Activated T-cell treated with anti-CD3 and anti-CD28 coated beads, Interleukin-2, amount 50 U/mL, for 72 hours (primary cell): ENCODE data around the gene WNT2. TPM values are rescaled to one million over a fixed set of nuclear protein-coding genes. Genes with fewer than 3 reads are reported as not detected.
"Not testable (repeated sequence)": the region's sequence is repeated elsewhere in the genome, so short reads cannot be mapped to it uniquely, and the experiment has no call there.

Experiments
- ATAC-seq, 2 donors: fragments of 150-1000 bp; cut with Tn5 transposase; replicated peaks in 1 of 2; 2 replicates each; pipeline ENCODE4 v1.10.0; 2021; ENCODE audit warnings: moderate library complexity in 2 of 2, mild to moderate bottlenecking in 1 of 2
- DNase-seq, 2 donors: peaks; one replicate each; pipeline ENCODE4 v3.0.0; 2021 to 2022; ENCODE audit warnings: mixed read lengths in 1 of 2
- H3K27ac Mint-ChIP-seq: one replicate; pipeline ENCODE4 v1.8.0; 2022; ENCODE audit warnings: mild to moderate bottlenecking, moderate library complexity, mixed read lengths
- H3K27me3 Mint-ChIP-seq: one replicate; pipeline ENCODE4 v1.8.0; 2022; ENCODE audit warnings: low read depth, mixed read lengths
- H3K36me3 Mint-ChIP-seq, 2 donors: one replicate each; pipeline ENCODE4 v1.8.0; 2022; ENCODE audit warnings: mixed read lengths in 2 of 2, mild to moderate bottlenecking in 1 of 2; ENCODE audit not compliant: insufficient read depth in 2 of 2
- H3K4me1 Mint-ChIP-seq: one replicate; pipeline ENCODE4 v1.8.0; 2022; ENCODE audit warnings: low read depth, mixed read lengths
- H3K4me3 Mint-ChIP-seq, 2 donors: one replicate each; pipeline ENCODE4 v1.8.0; 2022; ENCODE audit warnings: mild to moderate bottlenecking in 2 of 2, mixed read lengths in 2 of 2, moderate library complexity in 2 of 2
- H3K9me3 Mint-ChIP-seq, 2 donors: one replicate each; pipeline ENCODE4 v1.8.0; 2022; ENCODE audit warnings: mixed read lengths in 2 of 2
- total RNA-seq, 2 donors: library from RNA; stranded (reverse); gene quantifications; one replicate each; pipeline ENCODE4 v1.2.3, GENCODE V29; 2022

WNT2 gene
- total RNA-seq, 2 donors from 2014 or later: not detected

GRCh38 chr7:117271566-117271965 is 51.3 kb downstream of the WNT2 start:
- DNase-seq: no peak
- Mint-ChIP-seq H3K9me3 (peaks cover 0 to 9% of the 10 kb centered on the region in 2 donors), H3K4me1 (peaks cover 9% of the 10 kb centered on the region), H3K36me3 (peaks cover 0 to 2% of the 10 kb centered on the region in 2 donors), H3K4me3 (no peak overlapping the region), H3K27me3 (peaks cover 39% of the 10 kb centered on the region), H3K27ac (no peak overlapping the region)
- ATAC-seq: no peak

DNA sequence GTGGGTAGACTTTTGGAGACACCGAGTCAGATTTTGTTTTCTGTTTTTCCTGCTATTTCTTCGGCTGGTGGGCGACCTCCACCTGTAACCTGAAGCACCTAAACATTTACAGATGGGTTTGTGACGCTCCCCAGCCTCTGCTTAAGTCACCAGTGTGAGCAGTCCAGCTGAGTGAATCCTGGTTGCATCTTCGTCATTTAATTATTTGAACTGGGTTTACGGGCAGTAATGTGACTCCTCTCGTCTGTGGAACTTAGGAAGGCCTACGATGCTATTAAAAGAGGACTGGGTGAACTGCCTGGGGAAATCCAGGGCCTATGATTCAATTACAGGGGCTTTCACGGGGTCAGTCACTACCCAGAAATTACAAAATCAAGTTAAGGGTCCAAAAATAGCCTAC is 52.5 kb downstream of the WNT2 start:
- Mint-ChIP-seq H3K4me3 (no peak overlapping the region), H3K27me3 (peaks cover 39% of the 10 kb centered on the region), H3K36me3 (peaks cover 0 to 2% of the 10 kb centered on the region in 2 donors), H3K27ac (no peak overlapping the region), H3K9me3 (peaks cover 0 to 9% of the 10 kb centered on the region in 2 donors), H3K4me1 (peaks cover 9% of the 10 kb centered on the region)
- DNase-seq (no peak), ATAC-seq (no peak)

DNA sequence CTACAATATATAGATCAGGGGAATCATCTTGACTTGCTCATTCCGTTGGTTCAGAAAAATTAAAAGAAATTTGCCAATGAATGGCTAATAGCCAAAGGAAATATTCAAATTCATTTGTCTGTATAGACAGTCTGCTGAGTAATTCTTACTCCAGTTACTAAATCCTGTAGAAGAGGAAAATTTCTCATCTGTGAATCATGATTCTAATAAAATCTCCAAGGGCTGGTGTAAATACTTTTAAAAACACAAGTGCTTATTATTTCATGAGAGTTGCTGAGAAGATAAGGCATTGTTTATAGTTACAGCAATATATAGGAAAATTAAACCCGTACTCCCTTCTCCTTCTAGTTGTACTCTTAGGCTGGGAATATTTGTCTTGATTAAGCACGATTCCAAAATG is 53.0 kb downstream of the WNT2 start:
- ATAC-seq (peak; percentile 3 to 27), DNase-seq (no peak)
- Mint-ChIP-seq H3K4me1 (peaks cover 9% of the 10 kb centered on the region), H3K36me3 (peaks cover 0 to 2% of the 10 kb centered on the region in 2 donors), H3K27me3 (peaks cover 39% of the 10 kb centered on the region), H3K4me3 (peak overlapping the region in 1 of 2 donors; percentile 13), H3K27ac (peak overlapping the region; percentile 46), H3K9me3 (peaks cover 0 to 9% of the 10 kb centered on the region in 2 donors)

DNA sequence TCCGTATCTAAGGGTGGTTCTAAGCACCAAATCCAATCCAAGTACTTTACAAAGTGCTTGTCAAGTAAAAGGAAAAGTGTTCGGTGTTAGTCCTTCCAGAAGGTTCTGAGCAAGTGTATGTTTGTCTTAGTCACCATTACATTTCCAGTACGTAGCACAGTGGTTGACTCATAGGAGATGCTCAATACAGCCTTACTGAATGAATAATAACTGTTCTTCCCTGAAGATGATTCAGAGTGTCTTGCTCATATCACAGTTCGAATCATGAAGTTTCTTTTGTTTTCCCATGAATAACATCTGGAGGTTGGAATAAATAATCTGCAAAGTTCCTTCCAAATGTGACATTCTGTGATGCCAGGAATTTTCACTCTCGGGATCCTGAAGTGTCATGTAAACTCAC is 53.4 kb downstream of the WNT2 start:
- DNase-seq (peak in 1 of 2 donors; percentile 7), ATAC-seq (peak; percentile 99 to 100)
- Mint-ChIP-seq H3K4me3 (peak overlapping the region in 1 of 2 donors; percentile 13), H3K4me1 (peaks cover 9% of the 10 kb centered on the region), H3K36me3 (peaks cover 0 to 2% of the 10 kb centered on the region in 2 donors), H3K27ac (peak overlapping the region; percentile 46), H3K9me3 (peaks cover 0 to 9% of the 10 kb centered on the region in 2 donors), H3K27me3 (peaks cover 39% of the 10 kb centered on the region)

GRCh38 chr7:117264716-117265115 is 58.1 kb downstream of the WNT2 start:
- Mint-ChIP-seq H3K36me3 (peaks cover 0 to 2% of the 10 kb centered on the region in 2 donors), H3K9me3 (peaks cover 0 to 4% of the 10 kb centered on the region in 2 donors), H3K4me1 (peaks cover 5% of the 10 kb centered on the region), H3K27me3 (peaks cover 13% of the 10 kb centered on the region), H3K4me3 (no peak overlapping the region), H3K27ac (no peak overlapping the region)
- DNase-seq: no peak
- ATAC-seq: no peak

- Mint-ChIP-seq H3K4me1 (no peaks in the 10 kb centered on the region), H3K27ac (no peak overlapping the region), H3K9me3 (peaks cover 0 to 1% of the 10 kb centered on the region in 2 donors), H3K4me3 (no peak overlapping the region), H3K27me3 (peaks cover 10% of the 10 kb centered on the region), H3K36me3 (no peaks in the 10 kb centered on the region)
- ATAC-seq (no peak), DNase-seq (no peak)
These were observed 60.3 kb downstream of the WNT2 start for GRCh38 chr7:117262546-117262945.

DNA sequence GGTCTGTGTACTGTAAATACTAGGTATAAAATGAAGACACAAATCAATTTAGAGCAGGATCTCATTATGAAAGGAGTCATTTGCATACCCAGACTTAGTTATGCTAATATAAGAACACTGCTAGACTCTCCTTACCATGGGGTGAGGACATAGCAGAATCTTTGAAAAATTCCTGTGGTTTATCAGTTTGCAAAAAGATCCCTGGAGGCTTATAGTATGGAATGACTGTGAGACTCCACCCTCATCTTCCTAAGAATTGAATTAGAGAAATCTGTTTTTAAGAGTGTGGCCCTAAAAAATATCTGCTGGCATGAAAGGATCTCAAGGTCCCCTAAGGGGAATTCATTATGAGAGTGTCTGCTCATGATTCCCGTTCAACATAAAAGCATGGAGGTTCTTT is 63.2 kb downstream of the WNT2 start:
- peaks cover 0 to 3% of the 10 kb centered on the region in 2 donors for H3K9me3 Mint-ChIP-seq
- ATAC-seq (no peak), DNase-seq (no peak)
- H3K27ac Mint-ChIP-seq: no peak overlapping the region
- H3K4me1 Mint-ChIP-seq: no peaks in the 10 kb centered on the region
- no peak overlapping the region for H3K4me3 Mint-ChIP-seq
- H3K27me3 Mint-ChIP-seq: peaks cover 21% of the 10 kb centered on the region
- H3K36me3 Mint-ChIP-seq: no peaks in the 10 kb centered on the region

DNA sequence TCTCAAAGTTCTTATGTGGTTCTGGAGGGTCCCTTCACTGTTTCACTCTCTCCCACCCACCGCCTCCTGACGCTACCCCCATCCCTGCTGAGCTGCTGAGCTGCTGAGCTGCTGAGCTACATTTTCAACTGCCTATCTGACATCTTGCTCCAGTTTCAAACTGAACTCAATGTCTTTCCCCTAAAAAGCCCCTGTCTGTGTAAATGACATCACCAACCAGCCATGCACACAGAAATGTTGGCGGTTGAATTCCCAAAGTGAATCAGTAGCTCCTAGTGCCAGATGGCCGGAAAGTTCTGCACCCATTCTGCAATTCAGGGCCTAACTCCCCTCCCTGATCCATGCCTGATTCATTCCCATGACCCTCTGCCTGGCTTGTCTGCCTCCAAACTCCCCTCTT is 71.2 kb downstream of the WNT2 start:
- Mint-ChIP-seq H3K27me3 (peaks cover 30% of the 10 kb centered on the region), H3K36me3 (no peaks in the 10 kb centered on the region), H3K4me1 (no peaks in the 10 kb centered on the region), H3K27ac (no peak overlapping the region), H3K9me3 (peaks cover 0 to 9% of the 10 kb centered on the region in 2 donors), H3K4me3 (no peak overlapping the region)
- DNase-seq: no peak
- ATAC-seq: peak in 1 of 2 donors; percentile 19

DNA sequence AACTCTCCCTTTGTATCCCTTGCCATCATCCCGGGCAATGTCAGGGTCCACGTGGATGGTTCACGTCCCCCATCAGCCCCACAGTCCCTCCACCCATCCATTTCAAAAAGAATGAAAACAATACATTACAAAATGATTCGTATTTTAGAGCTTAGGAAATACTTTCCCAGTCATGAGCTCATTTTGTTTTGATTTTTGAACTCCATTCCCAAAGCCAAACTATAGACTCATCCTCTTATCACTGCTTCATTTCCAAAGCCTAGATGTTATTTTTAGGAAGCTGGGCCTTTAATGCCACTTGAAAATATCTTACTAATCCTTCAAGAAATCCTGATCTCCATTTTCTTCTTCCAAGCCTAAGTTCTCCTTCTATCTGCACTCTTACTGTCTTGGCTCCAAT is 72.1 kb downstream of the WNT2 start:
- H3K36me3 Mint-ChIP-seq: no peaks in the 10 kb centered on the region
- no peak for ATAC-seq
- peaks cover 23% of the 10 kb centered on the region for H3K27me3 Mint-ChIP-seq

DNA sequence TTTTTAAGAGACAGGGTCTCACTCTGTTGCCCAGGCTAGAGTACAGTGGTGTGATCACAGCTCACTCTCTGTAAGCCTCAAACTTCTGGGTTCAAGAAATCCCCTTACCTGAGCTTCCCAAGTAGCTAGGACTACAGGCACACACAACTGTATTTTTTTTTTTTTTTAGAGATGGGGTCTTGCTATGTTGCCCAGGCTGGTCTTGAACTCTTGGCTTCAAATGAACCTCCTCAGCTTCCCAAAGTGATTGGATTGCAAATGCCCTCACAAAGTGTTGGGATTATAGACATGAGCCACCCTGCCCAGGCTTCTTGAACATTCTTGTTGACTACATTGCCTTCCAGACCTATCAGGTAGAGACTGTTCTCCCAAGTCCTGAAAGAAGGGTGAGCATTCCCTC is 72.6 kb downstream of the WNT2 start:
- ATAC-seq (no peak), DNase-seq (no peak)
- H3K4me1 Mint-ChIP-seq: no peaks in the 10 kb centered on the region
- peaks cover 3 to 6% of the 10 kb centered on the region in 2 donors for H3K9me3 Mint-ChIP-seq
- no peak overlapping the region for H3K27ac Mint-ChIP-seq
- peaks cover 21% of the 10 kb centered on the region for H3K27me3 Mint-ChIP-seq
- no peaks in the 10 kb centered on the region for H3K36me3 Mint-ChIP-seq
- H3K4me3 Mint-ChIP-seq: no peak overlapping the region

More for the DNA sequence above, 72.1 kb downstream of the WNT2 start:
- Mint-ChIP-seq H3K9me3 (peaks cover 2 to 6% of the 10 kb centered on the region in 2 donors), H3K4me3 (no peak overlapping the region), H3K27ac (no peak overlapping the region), H3K4me1 (no peaks in the 10 kb centered on the region)
- DNase-seq: no peak

DNA sequence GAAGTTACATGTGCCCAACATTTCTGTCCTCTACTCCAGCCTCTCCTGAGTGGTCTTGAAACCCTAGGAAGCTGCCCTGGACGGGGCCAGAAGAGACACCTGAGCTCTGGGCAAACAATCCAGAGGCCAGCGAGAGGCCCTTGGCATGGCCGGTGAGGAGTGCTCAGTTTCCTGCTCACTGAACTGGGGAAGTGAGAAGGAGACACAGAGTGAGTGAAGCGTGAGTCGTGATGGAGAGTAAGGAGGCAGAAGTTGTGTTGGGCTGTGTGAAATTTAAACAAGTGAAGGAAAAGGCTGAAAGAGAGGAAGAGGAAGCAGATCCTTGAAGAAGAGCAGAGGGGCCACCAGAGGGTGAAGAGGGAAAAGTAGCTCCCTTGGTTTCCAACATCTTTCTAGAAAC is 73.2 kb downstream of the WNT2 start:
- Mint-ChIP-seq H3K36me3 (no peaks in the 10 kb centered on the region), H3K27ac (no peak overlapping the region), H3K9me3 (peaks cover 3 to 6% of the 10 kb centered on the region in 2 donors), H3K4me1 (no peaks in the 10 kb centered on the region), H3K4me3 (no peak overlapping the region), H3K27me3 (peaks cover 16% of the 10 kb centered on the region)
- no peak for ATAC-seq
- DNase-seq: no peak

- H3K4me1 Mint-ChIP-seq: no peaks in the 10 kb centered on the region
These were observed 74.0 kb downstream of the WNT2 start for GRCh38 chr7:117248829-117249228.

GRCh38 chr7:117247809-117248208 is 75.0 kb downstream of the WNT2 start:
- Mint-ChIP-seq H3K36me3 (no peaks in the 10 kb centered on the region), H3K27me3 (peaks cover 10% of the 10 kb centered on the region), H3K9me3 (peaks cover 3 to 6% of the 10 kb centered on the region in 2 donors), H3K27ac (no peak overlapping the region), H3K4me3 (no peak overlapping the region), H3K4me1 (no peaks in the 10 kb centered on the region)
- ATAC-seq (no peak), DNase-seq (no peak)

More at GRCh38 chr7:117248829-117249228, 74.0 kb downstream of the WNT2 start:
- peaks cover 3 to 6% of the 10 kb centered on the region in 2 donors for H3K9me3 Mint-ChIP-seq
- ATAC-seq: no peak
- no peak overlapping the region for H3K4me3 Mint-ChIP-seq
- no peaks in the 10 kb centered on the region for H3K36me3 Mint-ChIP-seq
- H3K27ac Mint-ChIP-seq: no peak overlapping the region
- no peak for DNase-seq
- peaks cover 15% of the 10 kb centered on the region for H3K27me3 Mint-ChIP-seq

GRCh38 chr7:117245703-117246102 is 77.2 kb downstream of the WNT2 start:
- not testable (repeated sequence) for H3K36me3 Mint-ChIP-seq

More at GRCh38 chr7:117245703-117246102, 77.2 kb downstream of the WNT2 start:
- not testable (repeated sequence) for H3K4me3 Mint-ChIP-seq, DNase-seq, H3K9me3 Mint-ChIP-seq, H3K27ac Mint-ChIP-seq, ATAC-seq, H3K27me3 Mint-ChIP-seq, H3K4me1 Mint-ChIP-seq
